VCaP (cell line): ENCODE measurements around the gene ZNF507.
A peak's percentile ranks its signal among the peaks of the same experiment; 100 is the strongest.

Experiments used
- H3K27ac ChIP-seq: fragments of 450-650 bp; 2 replicates; pipeline ENCODE4 v1.5.1; 2017
- CTCF ChIP-seq: fragments of 450-650 bp; conservative IDR thresholded peaks from 2 replicates; pipeline ENCODE4 v1.5.1; 2017; ENCODE audit warnings: mild to moderate bottlenecking, moderate library complexity

ZNF507 gene

GRCh38 chr19:32342695-32343094 is 2.7 kb upstream of the ZNF507 start:
- no peak for TF ChIP-seq CTCF

GRCh38 chr19:32343550-32344262 is 1.7 kb upstream of the ZNF507 start:
- no peak for TF ChIP-seq CTCF
- H3K27ac ChIP-seq, result no peak overlapping the region

More at GRCh38 chr19:32342695-32343094, 2.7 kb upstream of the ZNF507 start:
- H3K27ac ChIP-seq, result no peak overlapping the region

GRCh38 chr19:32346901-32347300 is 1.5 kb downstream of the ZNF507 start:
- H3K27ac ChIP-seq, result peak overlapping the region; percentile 90
- TF ChIP-seq CTCF, result no peak

DNA sequence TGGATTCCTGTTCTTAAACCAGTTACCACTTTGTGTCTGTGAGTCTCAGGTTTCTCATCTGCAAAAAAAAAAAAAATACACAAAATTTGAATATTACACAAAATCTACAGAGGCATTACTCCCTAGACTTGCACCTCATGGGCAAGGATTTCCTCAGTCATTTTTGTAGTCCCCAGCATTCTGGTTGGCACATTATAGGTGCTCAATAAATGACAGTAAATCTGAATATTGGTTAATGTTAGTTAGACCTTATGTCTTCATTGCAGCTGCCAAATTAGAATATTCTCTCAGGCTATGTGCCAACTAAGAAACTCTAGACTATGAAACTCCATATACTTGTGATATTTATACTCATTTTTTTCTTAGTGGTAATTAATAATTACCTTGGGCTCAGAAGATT is 2.2 kb downstream of the ZNF507 start:
- TF ChIP-seq CTCF, result no peak

DNA sequence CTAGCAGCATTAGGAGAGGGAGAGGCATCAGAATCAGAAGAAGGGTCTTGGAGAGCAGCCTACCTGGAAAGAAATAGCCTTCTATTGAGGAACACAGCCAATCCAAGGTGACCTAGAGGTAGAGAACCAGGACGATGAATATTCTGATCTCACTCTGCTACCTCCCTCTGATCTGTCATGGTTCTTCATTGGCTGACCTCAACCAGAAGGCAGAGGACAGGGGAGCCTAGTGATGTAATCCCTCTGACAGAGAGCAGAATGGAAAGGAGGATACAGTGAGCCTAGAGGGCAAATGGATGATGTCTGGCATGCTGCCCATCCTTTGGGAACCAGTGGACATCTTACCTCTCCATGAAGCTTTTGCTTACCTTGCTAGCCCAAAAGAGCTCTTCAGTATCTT is 3.6 kb downstream of the ZNF507 start:
- no peak for TF ChIP-seq CTCF
- H3K27ac ChIP-seq, result peak overlapping the region; percentile 35

More for the DNA sequence above, 2.2 kb downstream of the ZNF507 start:
- H3K27ac ChIP-seq, result peak overlapping the region; percentile 90; the same call in 1 of the 2 replicates

GRCh38 chr19:32349724-32350470 is 4.5 kb downstream of the ZNF507 start:
- no peak for TF ChIP-seq CTCF
- H3K27ac ChIP-seq, result peak overlapping the region; percentile 35

- TF ChIP-seq CTCF, result no peak
- H3K27ac ChIP-seq, result peak overlapping the region; percentile 35
Measured at GRCh38 chr19:32350471-32350865, 5.1 kb downstream of the ZNF507 start.
